Endothelial cell of umbilical vein (primary cell): ENCODE results near the gene BASP1. TPM values are rescaled to one million over a fixed set of nuclear protein-coding genes. Genes with fewer than 3 reads are reported as not detected.

Experiments used
- BruUV-seq: library from RNA; stranded (reverse); fragments of 400-500 nt; replicated peaks from 2 replicates; lab custom pipeline; 2021; lab: Mats Ljungman, UMichigan
- CTCF ChIA-PET: fragments of 300-600, 350-600 bp; sonication (Branson Sonifier 250); formaldehyde crosslinking; loops from one replicate; lab custom pipeline; 2021; ENCODE audit warnings: antibody characterized with exemption, inconsistent platforms; lab: Charles Lee
- POLR2A ChIA-PET: fragments of 300-600, 350-600 bp; sonication (Branson Sonifier 250); formaldehyde crosslinking; loops from one replicate; lab custom pipeline; 2021; ENCODE audit warnings: antibody characterized with exemption, inconsistent platforms; lab: Charles Lee
- DNase-seq: peaks from one replicate; pipeline ENCODE4 v3.0.0-alpha.2; 2011; ENCODE audit warnings: low read depth, low spot score
- FAIRE-seq: peaks from 2 replicates; lab custom pipeline; 2011; peaks lifted over from hg19 to GRCh38; lab: Jason Lieb, UNC
- H2AFZ ChIP-seq: 2 replicates; pipeline ENCODE4 v1.6.0; 2012; ENCODE audit warnings: low read depth, low read length, control low read depth, inconsistent platforms
- H3K27ac ChIP-seq: 2 replicates; pipeline ENCODE4 v1.5.1; 2011; ENCODE audit warnings: low read depth, mild to moderate bottlenecking, control low read depth, low read length, moderate library complexity; ENCODE audit not compliant: insufficient read depth
- H3K27me3 ChIP-seq, 2 experiments: 2 replicates each; pipeline versions ENCODE4 v1.6.0 to v1.6.1; 2011; ENCODE audit warnings: low read length in 2 of 2, mixed read lengths in 1 of 2; ENCODE audit not compliant: control insufficient read depth in 2 of 2, insufficient read depth in 2 of 2
- H3K36me3 ChIP-seq, 2 experiments: 2 replicates in 1 of 2; 3 replicates in 1 of 2; pipeline ENCODE4 v1.5.1; 2011; ENCODE audit warnings: low read length in 2 of 2, mild to moderate bottlenecking in 1 of 2, moderate library complexity in 1 of 2; ENCODE audit not compliant: control insufficient read depth in 2 of 2, insufficient read depth in 2 of 2; ENCODE audit errors: extremely low read depth in 1 of 2
- H3K4me1 ChIP-seq: 3 replicates; pipeline ENCODE4 v1.5.1; 2011; ENCODE audit warnings: mild to moderate bottlenecking, low read length; ENCODE audit not compliant: control insufficient read depth, insufficient read depth; ENCODE audit errors: extremely low read depth
- H3K4me2 ChIP-seq: 2 replicates; pipeline ENCODE4 v1.6.1; 2011; ENCODE audit warnings: low read length, control low read depth, mixed read lengths; ENCODE audit not compliant: insufficient read depth
- H3K4me3 ChIP-seq, 3 experiments: fragments of 200-600 bp in 1 of 3; sonication (generic), shearing (Covaris generic) in 1 of 3; replicated peaks in 1 of 3; 2 replicates each; pipeline ENCODE4 v1.5.1; 2011 to 2016; ENCODE audit warnings: control low read depth in 3 of 3, low read length in 3 of 3, mild to moderate bottlenecking in 2 of 3, inconsistent platforms in 1 of 3, low read depth in 1 of 3, moderate library complexity in 1 of 3; ENCODE audit not compliant: insufficient read depth in 1 of 3
- H3K79me2 ChIP-seq: 2 replicates; pipeline ENCODE4 v1.6.0; 2012; ENCODE audit warnings: low read length, inconsistent platforms; ENCODE audit not compliant: control insufficient read depth, insufficient read depth
- H3K9ac ChIP-seq: replicated peaks from 2 replicates; pipeline ENCODE3; 2011; ENCODE audit warnings: low read length, control low read depth; ENCODE audit not compliant: insufficient read depth; ENCODE audit errors: extremely low read depth
- H3K9me1 ChIP-seq: replicated peaks from 3 replicates; pipeline ENCODE4 v1.6.0; 2011; ENCODE audit warnings: mild to moderate bottlenecking, low read length; ENCODE audit not compliant: control insufficient read depth, insufficient read depth; ENCODE audit errors: extremely low read depth
- H3K9me3 ChIP-seq: replicated peaks from 2 replicates; pipeline ENCODE4 v1.5.1; 2012; ENCODE audit warnings: low read length, inconsistent platforms; ENCODE audit not compliant: control insufficient read depth, insufficient read depth
- H4K20me1 ChIP-seq: replicated peaks from 2 replicates; pipeline ENCODE3; 2011; ENCODE audit warnings: mild to moderate bottlenecking, low read length; ENCODE audit not compliant: control insufficient read depth, insufficient read depth; ENCODE audit errors: extremely low read depth
- CTCF ChIP-seq, 2 donors: IDR thresholded peaks; 1 replicate in 1 of 2; 2 replicates in 1 of 2; pipeline ENCODE4 v1.5.1; 2011; ENCODE audit warnings: low read length in 2 of 2, mild to moderate bottlenecking in 2 of 2, moderate library complexity in 2 of 2, control low read depth in 1 of 2, inconsistent platforms in 1 of 2, low read depth in 1 of 2; ENCODE audit not compliant: insufficient read depth in 1 of 2; ENCODE audit errors: extremely low read depth in 1 of 2
- EZH2 ChIP-seq: IDR thresholded peaks from 2 replicates; pipeline ENCODE4 v1.6.1; 2012; ENCODE audit warnings: borderline replicate concordance, low read depth, mild to moderate bottlenecking, moderate library complexity, low read length, inconsistent platforms; ENCODE audit not compliant: severe bottlenecking
- FOS ChIP-seq: IDR thresholded peaks from 2 replicates; pipeline ENCODE4 v1.6.1; 2011; ENCODE audit warnings: mild to moderate bottlenecking, low read length, moderate library complexity, borderline replicate concordance; ENCODE audit not compliant: insufficient read depth
- GATA2 ChIP-seq: IDR thresholded peaks from 2 replicates; pipeline ENCODE4 v1.7.0; 2011; ENCODE audit warnings: low read depth, mild to moderate bottlenecking, moderate library complexity, mixed read lengths, low read length; ENCODE audit not compliant: insufficient read length, insufficient read depth
- JUN ChIP-seq: IDR thresholded peaks from 2 replicates; pipeline ENCODE4 v1.6.1; 2011; ENCODE audit warnings: borderline replicate concordance, low read depth; ENCODE audit not compliant: insufficient read length, insufficient read depth
- MYC ChIP-seq: IDR thresholded peaks from one replicate; pipeline ENCODE4 v1.6.1; 2011; ENCODE audit warnings: mild to moderate bottlenecking, low read depth, low read length
- POLR2A ChIP-seq: IDR thresholded peaks from 2 replicates; pipeline ENCODE4 v1.6.1; 2012; ENCODE audit warnings: low read depth, mild to moderate bottlenecking, control low read depth, low read length
- POLR2AphosphoS5 ChIP-seq: IDR thresholded peaks from 2 replicates; pipeline ENCODE4 v1.6.1; 2012; ENCODE audit warnings: low read depth, mild to moderate bottlenecking, control low read depth, low read length, moderate library complexity; ENCODE audit not compliant: insufficient read depth
- dilution Hi-C: fragments of 300-500 bp; cut with MboI; formaldehyde crosslinking; loops from one replicate; pipeline ENCODE4 v1.15.0; 2019; ENCODE audit warnings: low sequenced_read_pairs; ENCODE audit not compliant: extremely low pct_ligation_motif_present
- intact Hi-C: fragments of 100-400 bp; cut with micrococcal nuclease; formaldehyde crosslinking; loops from one replicate; pipeline ENCODE4 v1.10.0; 2022
- polyA plus RNA-seq, 4 experiments: library from polyadenylated mRNA; depleted of rRNA in 3 of 4; stranded (reverse) in 3 of 4; unstranded in 1 of 4; fragments of >200 nt; gene quantifications; 2 replicates each; pipeline versions ENCODE4 v1.2.1 to v1.2.3, GENCODE V29; 2011 to 2012; ENCODE audit warnings: missing spikeins in 1 of 4
- total RNA-seq: library from RNA; stranded (reverse); gene quantifications from 2 replicates; pipeline ENCODE4 v1.2.3, GENCODE V29; 2021
- TF ChIP-seq, protein P1 (sequence below): IDR thresholded peaks from 2 replicates; pipeline ENCODE4 v1.6.1; 2011; ENCODE audit not compliant: insufficient read depth, insufficient read length

BASP1 gene
- total and polyA plus RNA-seq, 2 donors (not counting 3 experiments of a cell fraction or from before 2014, with no cell fraction given) = 69.4 to 79.3 TPM

DNA sequence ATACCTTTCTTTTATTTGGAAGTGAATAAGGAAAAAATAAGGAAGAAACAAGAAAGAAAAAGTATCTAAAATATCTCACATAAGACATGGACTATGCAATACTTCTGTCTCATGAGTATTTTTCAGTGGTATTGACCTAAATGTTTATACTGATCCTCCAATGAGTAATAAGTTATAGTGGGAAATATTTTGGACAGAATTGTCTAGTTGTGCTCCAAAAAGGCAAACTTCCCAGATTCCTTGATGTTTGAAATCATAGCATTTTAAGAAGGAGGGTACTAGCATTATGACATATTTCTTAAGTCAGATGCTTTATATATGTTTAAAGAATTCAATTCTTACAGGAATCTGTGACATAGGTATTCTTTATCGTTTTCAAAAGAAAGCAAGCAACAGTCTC is 34.5 kb upstream of the BASP1 start:
- no peak for FAIRE-seq
- Histone ChIP-seq H3K79me2 (no peaks in the 10 kb centered on the region), H3K9me3 (no peaks in the 10 kb centered on the region), H3K9me1 (no peaks in the 10 kb centered on the region), H3K27me3 (no peaks in the 10 kb centered on the region), H3K4me1 (peaks cover 9% of the 10 kb centered on the region), H3K9ac (no peak overlapping the region), H4K20me1 (no peaks in the 10 kb centered on the region), H3K36me3 (no peaks in the 10 kb centered on the region), H2AFZ (no peak overlapping the region), H3K27ac (no peak overlapping the region), H3K4me3 (no peak overlapping the region), H3K4me2 (no peak overlapping the region)
- TF ChIP-seq FOS (no peak), EZH2 (no peak), GATA2 (no peak)
- TF ChIP-seq, protein P1, sequence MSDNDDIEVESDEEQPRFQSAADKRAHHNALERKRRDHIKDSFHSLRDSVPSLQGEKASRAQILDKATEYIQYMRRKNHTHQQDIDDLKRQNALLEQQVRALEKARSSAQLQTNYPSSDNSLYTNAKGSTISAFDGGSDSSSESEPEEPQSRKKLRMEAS = no peak
- dilution Hi-C loops = loop anchor here (25.0 kb wide), 3 partner anchors 271 to 496 kb away; no protein-coding TSS in a partner anchor
- ChIA-PET CTCF (no interaction called here), POLR2A (no interaction called here)
- BruUV-seq = no TSS peak
- DNase-seq = no peak
- intact Hi-C loops = no loop called here

DNA sequence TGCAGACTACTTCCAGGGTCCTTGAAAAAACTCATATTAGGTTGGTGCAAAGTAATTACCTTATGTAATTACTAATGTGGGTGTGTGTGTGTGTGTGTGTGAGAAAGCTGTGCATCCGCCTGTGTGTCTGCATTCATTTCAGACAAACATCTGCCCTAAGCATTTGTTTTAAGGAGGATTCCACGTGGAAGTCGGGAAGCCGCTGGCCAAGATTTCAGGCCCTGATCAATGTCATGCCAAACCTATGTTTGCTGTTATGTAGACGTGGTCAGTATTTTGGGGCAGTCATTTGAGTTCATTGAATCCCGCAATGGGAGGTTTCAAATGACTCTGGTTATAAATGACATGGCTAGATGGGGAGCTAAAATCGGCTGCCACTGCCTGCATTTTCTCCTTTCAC is 33.6 kb upstream of the BASP1 start:
- no peak for DNase-seq

More for the DNA sequence above, 33.6 kb upstream of the BASP1 start:
- H4K20me1 ChIP-seq = no peaks in the 10 kb centered on the region
- BruUV-seq = no TSS peak
- dilution Hi-C loops (loop anchor here (25.0 kb wide), 3 partner anchors 272 to 497 kb away; no protein-coding TSS in a partner anchor), intact Hi-C loops (no loop called here)
- H3K9me3 ChIP-seq = no peaks in the 10 kb centered on the region
- H3K27ac ChIP-seq = no peak overlapping the region
- H3K9ac ChIP-seq = no peak overlapping the region
- ChIA-PET CTCF (no interaction called here), POLR2A (no interaction called here)
- no peak overlapping the region for H2AFZ ChIP-seq
- H3K27me3 ChIP-seq = no peaks in the 10 kb centered on the region
- H3K4me1 ChIP-seq = peaks cover 11% of the 10 kb centered on the region
- TF ChIP-seq POLR2A (no peak), GATA2 (no peak), FOS (no peak), POLR2AphosphoS5 (no peak), CTCF (IDR thresholded peaks at IDR 0.05; ENCODE audit: extremely low read depth in 1 of 2, insufficient read depth in 1 of 2, low read depth in 1 of 2, low read length in 2 of 2) (no peak), JUN (no peak), EZH2 (no peak), MYC (no peak)
- TF ChIP-seq, protein P1 = no peak
- H3K9me1 ChIP-seq = no peaks in the 10 kb centered on the region
- FAIRE-seq = no peak
- no peaks in the 10 kb centered on the region for H3K79me2 ChIP-seq
- H3K36me3 ChIP-seq = no peaks in the 10 kb centered on the region
- no peak overlapping the region for H3K4me3 ChIP-seq
- H3K4me2 ChIP-seq = no peak overlapping the region
